ENCODE measurements around the gene FOXA2. TPM values are rescaled to one million over a fixed set of nuclear protein-coding genes. Genes with fewer than 3 reads are reported as not detected.

Gene FOXA2
- total and polyA plus RNA-seq, 5 donors = not detected

DNA sequence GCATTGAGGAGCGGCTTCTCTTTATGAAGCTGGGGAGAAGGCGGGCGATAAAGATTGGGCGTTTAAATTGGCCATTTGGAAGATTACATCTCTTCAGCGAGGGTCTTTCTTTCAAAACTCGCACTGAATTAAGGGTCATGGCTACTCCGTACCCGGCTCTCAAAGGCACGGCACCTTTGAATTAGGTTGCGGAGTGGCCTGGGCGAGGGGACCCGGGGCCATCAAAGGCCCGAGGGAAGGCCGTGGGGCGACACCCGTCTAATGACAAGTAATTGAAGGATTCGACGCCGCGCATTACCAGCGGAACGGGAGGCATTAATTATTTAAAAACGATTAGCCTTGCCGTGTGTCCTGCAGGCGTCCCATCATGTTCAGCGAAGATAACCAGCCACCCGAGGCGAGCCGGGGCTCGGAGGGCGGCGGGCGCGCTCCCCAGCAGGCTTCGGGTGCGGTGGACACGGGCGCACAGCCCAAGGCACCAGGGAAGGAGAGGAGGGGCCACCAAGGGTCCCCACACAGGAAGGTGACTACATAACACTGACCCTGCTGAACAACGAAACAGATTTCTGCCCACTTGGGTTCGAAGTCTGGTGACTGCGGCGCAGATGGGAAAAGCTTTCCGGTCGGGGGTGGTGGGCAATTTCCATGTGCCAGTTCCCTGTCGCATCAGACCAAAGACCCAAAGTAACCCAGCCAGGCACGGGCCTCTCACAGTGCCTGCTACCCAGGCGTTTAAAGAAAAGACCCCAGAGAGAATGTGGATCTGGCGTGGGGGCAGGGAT is 7.4 kb downstream of the FOXA2 start:
- Histone ChIP-seq H3K4me1 (ENCODE audit: control insufficient read depth, insufficient read depth, low read length) (no peaks in the 10 kb centered on the region), H3K4me3 (ENCODE audit: low read length) (no peak overlapping the region), H3K9me3 (ENCODE audit: control insufficient read depth, low read length) (no peaks in the 10 kb centered on the region), H3K27ac (ENCODE audit: low read length) (no peak overlapping the region), H3K27me3 (ENCODE audit: control insufficient read depth, insufficient read depth) (peaks cover 6% of the 10 kb centered on the region)
- intact Hi-C loops (cut with DNase I) = no loop called here
- 3% methylated on average over 48 of the region's 48 CpGs for WGBS
- no peak for ATAC-seq
- no peak for DNase-seq

DNA sequence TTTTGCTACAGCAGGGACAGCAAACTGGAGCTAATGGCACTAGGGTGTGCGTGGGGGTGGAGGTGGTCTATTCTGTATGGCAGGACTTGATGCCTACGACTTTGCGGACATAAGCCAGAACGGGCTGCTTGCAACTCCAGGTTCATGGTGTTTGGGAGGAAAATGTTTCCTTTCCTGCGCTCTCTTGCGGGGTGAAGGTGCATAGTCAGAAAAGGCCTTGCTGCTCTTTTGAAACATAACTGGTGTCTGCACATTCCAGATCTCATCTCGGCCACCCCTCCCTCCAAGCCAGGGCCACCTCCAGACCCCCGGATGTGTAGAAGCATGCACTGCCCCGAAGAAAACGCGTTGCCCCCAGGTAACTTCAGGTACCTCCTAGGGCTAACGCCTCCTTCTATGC is 8.1 kb downstream of the FOXA2 start:
- ATAC-seq (no peak), DNase-seq (no peak)
- 7% methylated on average over 12 of the region's 12 CpGs for WGBS
- Histone ChIP-seq H3K4me1 (ENCODE audit: control insufficient read depth, insufficient read depth, low read length) (no peaks in the 10 kb centered on the region), H3K27ac (ENCODE audit: low read length) (no peak overlapping the region), H3K9me3 (ENCODE audit: control insufficient read depth, low read length) (no peaks in the 10 kb centered on the region), H3K4me3 (ENCODE audit: low read length) (no peak overlapping the region), H3K27me3 (ENCODE audit: control insufficient read depth, insufficient read depth) (peaks cover 6% of the 10 kb centered on the region)
- intact Hi-C loops (cut with DNase I) = no loop called here

DNA sequence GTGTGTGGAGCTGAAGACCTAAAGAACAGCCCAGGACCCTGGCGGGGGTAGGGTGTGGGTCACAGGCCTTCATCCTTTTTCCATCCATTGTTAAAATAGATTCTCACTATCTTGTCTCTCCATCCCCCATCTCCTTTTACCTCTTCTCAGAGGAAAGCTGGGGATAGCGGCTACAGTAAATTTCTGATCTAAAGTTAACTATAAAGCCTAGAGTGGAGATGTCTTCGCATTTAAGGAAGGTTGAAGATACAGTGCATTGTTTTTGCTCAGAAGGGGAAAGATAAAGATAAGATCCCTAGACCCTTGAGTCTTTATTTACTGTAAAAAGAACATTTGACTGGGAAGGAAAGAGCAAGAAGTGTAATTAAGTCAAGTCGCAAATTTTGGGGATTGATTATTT is 8.6 kb downstream of the FOXA2 start:
- 22% methylated on average over 4 of the region's 4 CpGs for WGBS
- H3K27me3 ChIP-seq (ENCODE audit: control insufficient read depth, insufficient read depth) = peaks cover 6% of the 10 kb centered on the region
- DNase-seq = no peak

DNA sequence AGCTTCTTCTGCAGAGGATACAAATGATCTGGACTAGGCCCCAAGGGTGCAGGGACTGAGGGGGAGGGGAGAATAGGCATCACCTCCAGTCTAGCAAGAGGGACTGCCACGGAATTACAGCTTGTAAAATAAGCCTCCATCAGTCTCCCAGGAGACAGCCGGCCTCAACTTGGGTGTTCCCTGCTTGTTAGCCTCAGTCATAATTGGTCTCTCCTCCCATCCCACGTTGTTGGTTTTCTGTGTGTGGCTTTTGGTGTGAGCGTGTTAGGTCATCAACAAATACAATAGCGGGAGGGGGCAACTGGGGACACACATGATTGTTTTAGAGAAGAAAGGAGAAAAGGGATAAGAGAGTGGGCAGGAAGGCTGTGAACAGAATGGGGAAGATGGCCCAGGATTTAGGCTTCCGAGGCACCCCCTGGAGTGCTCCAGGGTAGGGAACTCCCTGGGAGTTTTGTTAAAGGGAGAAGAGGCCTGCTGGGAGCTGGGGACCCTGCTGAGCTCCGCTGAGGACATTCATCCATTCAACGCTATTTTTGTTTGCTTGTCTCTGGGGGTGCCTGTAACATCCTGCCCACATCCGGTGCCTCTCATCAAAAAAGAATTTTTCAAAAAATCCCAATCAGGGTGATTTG is 9.2 kb downstream of the FOXA2 start:
- Histone ChIP-seq H3K27me3 (ENCODE audit: control insufficient read depth, insufficient read depth) (peaks cover 6% of the 10 kb centered on the region), H3K9me3 (ENCODE audit: control insufficient read depth, low read length) (no peaks in the 10 kb centered on the region), H3K4me3 (ENCODE audit: low read length) (no peak overlapping the region), H3K4me1 (ENCODE audit: control insufficient read depth, insufficient read depth, low read length) (no peaks in the 10 kb centered on the region), H3K27ac (ENCODE audit: low read length) (no peak overlapping the region)
- no peak for DNase-seq
- intact Hi-C loops (cut with DNase I) = no loop called here
- WGBS = 13% methylated on average over 9 of the region's 9 CpGs
- no peak for ATAC-seq

More for the DNA sequence above, 8.6 kb downstream of the FOXA2 start:
- ATAC-seq = no peak
- Histone ChIP-seq H3K4me1 (ENCODE audit: control insufficient read depth, insufficient read depth, low read length) (no peaks in the 10 kb centered on the region), H3K9me3 (ENCODE audit: control insufficient read depth, low read length) (no peaks in the 10 kb centered on the region), H3K4me3 (ENCODE audit: low read length) (no peak overlapping the region), H3K27ac (ENCODE audit: low read length) (no peak overlapping the region)
- intact Hi-C loops (cut with DNase I) = no loop called here

DNA sequence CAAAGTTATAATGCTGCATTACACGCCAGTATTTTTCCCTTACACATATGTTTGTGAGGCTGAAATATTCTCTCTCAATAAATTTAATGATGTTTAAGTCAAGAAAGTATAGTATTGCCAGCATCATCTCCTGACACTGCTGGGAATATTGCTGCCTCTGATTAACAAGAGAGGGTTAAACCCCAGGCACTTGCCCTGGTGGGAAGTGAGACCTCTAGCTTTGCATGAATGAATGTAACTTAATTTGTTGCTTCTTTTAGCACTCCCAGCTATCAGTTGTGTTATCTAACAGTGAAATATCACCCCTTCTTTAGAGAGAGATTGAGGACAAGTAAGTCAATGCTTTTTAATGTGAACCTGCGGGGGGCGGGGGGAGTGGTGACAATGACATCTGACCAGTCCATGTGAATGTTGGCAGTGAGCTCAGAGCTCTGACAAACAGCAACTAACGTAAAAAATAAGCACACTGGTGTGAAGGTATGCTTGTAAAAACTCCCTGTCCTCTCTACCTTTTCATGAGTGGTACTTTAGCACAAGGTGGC is 9.8 kb downstream of the FOXA2 start:
- no peak for ATAC-seq

DNA sequence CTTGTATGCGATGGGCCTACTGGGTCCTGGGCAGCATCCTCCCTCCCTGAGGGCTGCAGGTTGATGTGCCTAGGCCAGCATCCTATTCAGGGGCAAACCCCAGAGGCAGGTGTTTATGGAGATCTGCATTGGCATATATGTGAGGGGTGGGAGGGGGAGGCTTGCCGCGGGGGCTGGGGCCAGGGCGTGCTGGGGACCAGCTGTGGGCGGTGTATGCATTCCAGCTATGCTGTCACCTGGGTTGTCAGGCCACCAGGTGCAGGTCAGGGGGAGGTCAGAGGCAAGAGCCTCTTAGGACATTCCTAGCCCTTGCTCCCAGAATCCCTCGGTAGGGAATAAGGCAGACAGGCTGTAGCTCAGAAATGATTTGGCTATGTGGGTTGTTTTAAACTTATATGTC is 11.9 kb downstream of the FOXA2 start:
- Histone ChIP-seq H3K4me3 (ENCODE audit: low read length) (no peak overlapping the region), H3K27ac (ENCODE audit: low read length) (no peak overlapping the region), H3K9me3 (ENCODE audit: control insufficient read depth, low read length) (no peaks in the 10 kb centered on the region), H3K4me1 (ENCODE audit: control insufficient read depth, insufficient read depth, low read length) (no peaks in the 10 kb centered on the region), H3K27me3 (ENCODE audit: control insufficient read depth, insufficient read depth) (peaks cover 6% of the 10 kb centered on the region)
- intact Hi-C loops (cut with DNase I) = no loop called here
- DNase-seq (no peak), ATAC-seq (no peak)
- WGBS = 7% methylated on average over 6 of the region's 6 CpGs

More for the DNA sequence above, 9.8 kb downstream of the FOXA2 start:
- no peak overlapping the region for H3K4me3 ChIP-seq (ENCODE audit: low read length)
- H3K27me3 ChIP-seq (ENCODE audit: control insufficient read depth, insufficient read depth) = peaks cover 6% of the 10 kb centered on the region
- no peaks in the 10 kb centered on the region for H3K4me1 ChIP-seq (ENCODE audit: control insufficient read depth, insufficient read depth, low read length)
- no peak overlapping the region for H3K27ac ChIP-seq (ENCODE audit: low read length)
- DNase-seq = no peak
- WGBS = 27% methylated on average over 4 of the region's 4 CpGs
- intact Hi-C loops (cut with DNase I) = no loop called here
- H3K9me3 ChIP-seq (ENCODE audit: control insufficient read depth, low read length) = no peaks in the 10 kb centered on the region

DNA sequence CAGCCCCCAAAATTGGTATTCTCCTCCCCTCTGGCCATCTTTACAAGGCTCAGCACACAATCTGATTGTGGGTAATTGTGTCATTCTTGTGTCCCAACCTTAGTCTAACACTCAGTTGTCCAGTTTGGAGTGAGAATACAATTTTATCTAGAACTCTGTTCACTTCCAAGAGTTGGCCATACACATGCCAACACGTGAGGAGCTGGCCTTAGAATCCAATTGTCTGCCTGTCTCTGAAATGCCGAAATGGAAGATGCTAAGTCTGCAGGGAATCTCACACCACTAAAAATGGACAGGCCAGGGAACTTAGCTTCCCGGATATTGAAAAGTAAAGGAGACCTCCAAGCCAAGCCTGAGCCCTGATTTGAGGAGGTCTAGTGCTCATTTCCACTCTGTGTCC is 12.3 kb downstream of the FOXA2 start:
- DNase-seq (no peak), ATAC-seq (no peak)
- intact Hi-C loops (cut with DNase I) = no loop called here
- Histone ChIP-seq H3K4me3 (ENCODE audit: low read length) (no peak overlapping the region), H3K27me3 (ENCODE audit: control insufficient read depth, insufficient read depth) (peaks cover 6% of the 10 kb centered on the region), H3K27ac (ENCODE audit: low read length) (no peak overlapping the region), H3K9me3 (ENCODE audit: control insufficient read depth, low read length) (no peaks in the 10 kb centered on the region), H3K4me1 (ENCODE audit: control insufficient read depth, insufficient read depth, low read length) (no peaks in the 10 kb centered on the region)
- 10% methylated on average over 3 of the region's 3 CpGs for WGBS

DNA sequence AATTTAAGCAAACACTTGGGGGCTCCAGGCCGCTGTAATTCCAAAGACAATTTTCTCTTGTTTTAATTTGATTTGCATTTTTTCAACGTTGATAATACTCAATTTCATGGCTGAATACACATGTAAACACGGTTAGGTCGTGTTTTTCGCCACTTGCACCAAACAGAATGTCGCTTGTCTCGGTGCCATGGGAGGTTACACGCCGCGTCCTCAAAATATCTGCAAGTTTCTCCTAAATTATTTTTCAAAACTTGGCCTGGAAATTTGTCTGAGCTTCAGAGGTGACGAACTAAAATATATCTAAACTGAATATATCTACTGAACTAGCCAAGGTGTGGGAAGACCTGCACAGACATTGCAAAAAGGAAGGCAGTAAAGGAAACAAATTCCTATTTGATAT is 15.0 kb downstream of the FOXA2 start:
- DNase-seq (no peak), ATAC-seq (no peak)
- H3K27me3 ChIP-seq (ENCODE audit: control insufficient read depth, insufficient read depth) = peaks cover 6% of the 10 kb centered on the region
- H3K9me3 ChIP-seq (ENCODE audit: control insufficient read depth, low read length) = no peaks in the 10 kb centered on the region
- H3K4me3 ChIP-seq (ENCODE audit: low read length) = no peak overlapping the region
- intact Hi-C loops (cut with DNase I) = no loop called here
- 11% methylated on average over 11 of the region's 11 CpGs for WGBS
- H3K27ac ChIP-seq (ENCODE audit: low read length) = no peak overlapping the region
- no peaks in the 10 kb centered on the region for H3K4me1 ChIP-seq (ENCODE audit: control insufficient read depth, insufficient read depth, low read length)

DNA sequence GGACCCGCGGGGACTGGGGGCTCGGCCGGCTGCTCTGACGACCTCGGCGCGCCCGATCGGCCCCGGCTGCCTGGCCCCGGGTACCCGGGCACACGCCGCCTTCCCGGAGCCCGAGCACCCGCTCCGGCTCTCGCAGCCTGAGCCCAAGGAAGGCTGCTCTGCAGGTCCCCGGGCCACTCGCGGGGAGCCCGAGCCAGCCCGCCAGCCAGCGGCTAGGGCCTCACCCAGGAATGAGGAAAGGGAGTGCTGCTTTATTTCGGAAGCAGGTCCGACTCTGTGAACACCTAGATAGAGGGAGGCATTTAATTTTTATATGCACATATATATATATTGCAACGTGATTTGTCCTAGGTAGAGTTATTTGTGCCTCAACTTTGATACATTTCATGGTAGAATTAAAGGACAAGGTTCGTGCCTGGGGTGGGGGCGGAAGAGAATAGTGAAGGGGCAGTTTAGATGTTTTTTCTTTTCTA is 15.5 kb downstream of the FOXA2 start:
- Histone ChIP-seq H3K27ac (ENCODE audit: low read length) (no peak overlapping the region), H3K4me3 (ENCODE audit: low read length) (no peak overlapping the region), H3K9me3 (ENCODE audit: control insufficient read depth, low read length) (no peaks in the 10 kb centered on the region), H3K4me1 (ENCODE audit: control insufficient read depth, insufficient read depth, low read length) (no peaks in the 10 kb centered on the region), H3K27me3 (ENCODE audit: control insufficient read depth, insufficient read depth) (peaks cover 6% of the 10 kb centered on the region)
- intact Hi-C loops (cut with DNase I) = no loop called here
- WGBS = 3% methylated on average over 31 of the region's 31 CpGs
- DNase-seq = no peak
- no peak for ATAC-seq

DNA sequence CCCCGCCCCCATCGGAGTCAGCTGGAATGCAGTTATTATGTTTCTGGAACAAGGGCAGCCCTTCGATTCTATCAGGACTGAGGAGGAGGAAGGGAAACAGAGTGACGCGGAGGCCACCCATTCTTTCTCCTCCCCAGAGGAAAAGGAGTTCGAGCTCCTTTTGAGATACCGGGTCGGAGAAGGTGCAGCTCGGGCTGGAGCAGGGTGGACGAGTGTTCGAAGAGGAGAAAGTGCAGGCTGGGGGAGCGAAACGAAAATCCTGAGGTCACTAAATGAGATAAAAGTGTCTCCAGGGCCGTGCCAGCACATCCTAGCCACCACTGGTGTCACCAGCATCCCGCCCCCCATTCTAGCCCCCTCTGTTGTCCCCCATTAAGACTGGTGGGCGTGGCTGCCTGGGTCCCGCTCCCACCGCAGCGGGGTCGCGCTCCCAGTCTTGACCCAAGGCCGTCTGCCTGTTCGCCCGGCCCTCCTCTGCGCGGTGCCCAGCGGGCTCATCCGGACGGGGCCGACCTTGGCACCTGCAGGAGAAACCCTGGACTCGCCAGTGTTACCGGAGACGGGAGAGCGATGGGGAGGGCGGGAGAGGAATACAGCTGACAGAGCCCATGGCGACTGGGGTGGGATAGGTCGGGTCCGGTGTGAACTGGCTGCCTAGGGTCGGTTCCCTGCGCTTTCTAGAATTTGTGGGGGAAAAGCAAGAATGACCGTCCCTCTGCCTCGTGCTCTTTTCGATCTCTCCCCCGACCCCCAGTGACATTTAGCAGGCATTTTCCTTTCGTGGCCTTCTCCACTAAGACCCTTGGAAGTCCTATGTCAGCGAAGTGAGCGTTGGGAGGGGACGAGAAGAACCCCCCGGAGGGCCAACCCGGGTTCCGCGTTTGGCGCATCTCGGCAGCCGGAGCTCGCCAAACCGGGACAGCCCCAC is 16.2 kb downstream of the FOXA2 start:
- no peaks in the 10 kb centered on the region for H3K9me3 ChIP-seq (ENCODE audit: control insufficient read depth, low read length)
- ATAC-seq (no peak), DNase-seq (no peak)
- no peak overlapping the region for H3K4me3 ChIP-seq (ENCODE audit: low read length)
- H3K27ac ChIP-seq (ENCODE audit: low read length) = no peak overlapping the region
- WGBS = 2% methylated on average over 57 of the region's 57 CpGs
- H3K4me1 ChIP-seq (ENCODE audit: control insufficient read depth, insufficient read depth, low read length) = no peaks in the 10 kb centered on the region
- intact Hi-C loops (cut with DNase I) = no loop called here
- H3K27me3 ChIP-seq (ENCODE audit: control insufficient read depth, insufficient read depth) = peaks cover 4% of the 10 kb centered on the region
